Panc1 (cell line): ENCODE data around the gene KCNQ1OT1. TPM values are rescaled to one million over a fixed set of nuclear protein-coding genes. Genes with fewer than 3 reads are reported as not detected.

Experiments
- ATAC-seq: fragments of 200-7000 bp; cut with Tn5 transposase; 2 replicates; pipeline ENCODE4 v1.9.1; 2020; ENCODE audit warnings: mild to moderate bottlenecking, moderate library complexity
- BruUV-seq: library from RNA; stranded (reverse); fragments of 400-500 nt; replicated peaks from 2 replicates; lab custom pipeline; 2021; lab: Mats Ljungman, UMichigan
- CTCF ChIA-PET: fragments of 300-600 bp; sonication (Branson Sonifier 250); formaldehyde crosslinking; loops from one replicate; lab custom pipeline; 2022; ENCODE audit warnings: antibody characterized with exemption; lab: Charles Lee
- POLR2A ChIA-PET: fragments of 300-600 bp; sonication (Branson Sonifier 250); formaldehyde crosslinking; loops from one replicate; lab custom pipeline; 2022; ENCODE audit warnings: antibody characterized with exemption; lab: Charles Lee
- DNase-seq: peaks from one replicate; pipeline ENCODE4 v3.0.0-alpha.2; 2010; ENCODE audit warnings: low read depth, low spot score
- H3K27ac ChIP-seq: 2 replicates; pipeline ENCODE4 v1.5.1; 2011; ENCODE audit warnings: mild to moderate bottlenecking, low read length, inconsistent platforms
- H3K27me3 ChIP-seq: fragments of 200-500 bp; sonication (Bioruptor generic); 2 replicates; pipeline ENCODE4 v1.6.0; 2014; ENCODE audit warnings: low read length, inconsistent platforms; ENCODE audit not compliant: control insufficient read depth, insufficient read depth
- H3K36me3 ChIP-seq: fragments of 200-500 bp; sonication (Bioruptor generic); 2 replicates; pipeline ENCODE4 v1.5.1; 2014; ENCODE audit warnings: inconsistent platforms, mild to moderate bottlenecking, low read length, moderate library complexity; ENCODE audit not compliant: control insufficient read depth, insufficient read depth
- H3K4me1 ChIP-seq: 2 replicates; pipeline ENCODE4 v1.5.1; 2011; ENCODE audit warnings: inconsistent platforms, mild to moderate bottlenecking, low read length, moderate library complexity; ENCODE audit not compliant: control insufficient read depth, insufficient read depth
- H3K4me3 ChIP-seq, 2 experiments: 2 replicates each; pipeline ENCODE4 v1.5.1; 2011 to 2012; ENCODE audit warnings: low read depth in 2 of 2, low read length in 2 of 2, mild to moderate bottlenecking in 2 of 2, inconsistent platforms in 1 of 2, moderate library complexity in 1 of 2
- H3K9me3 ChIP-seq: fragments of 200-500 bp; sonication (Bioruptor generic); 2 replicates; pipeline ENCODE4 v1.5.1; 2014; ENCODE audit warnings: low read depth, mild to moderate bottlenecking, inconsistent platforms, low read length, moderate library complexity; ENCODE audit not compliant: control insufficient read depth, insufficient read depth
- POLR2AphosphoS5 ChIP-seq: IDR thresholded peaks from 2 replicates; pipeline ENCODE4 v1.6.1; 2012; ENCODE audit warnings: mild to moderate bottlenecking, low read depth, low read length, moderate library complexity
- SIN3A ChIP-seq: IDR thresholded peaks from 2 replicates; pipeline ENCODE4 v1.6.1; 2012; ENCODE audit warnings: low read depth, mild to moderate bottlenecking, low read length, moderate library complexity, borderline replicate concordance; ENCODE audit not compliant: insufficient read depth
- TCF7L2 ChIP-seq: IDR thresholded peaks from 2 replicates; pipeline ENCODE4 v1.6.1; 2011; ENCODE audit warnings: mild to moderate bottlenecking, low read depth, low read length, inconsistent platforms
- in situ Hi-C: cut with HindIII; loops from 2 replicates; pipeline ENCODE4 v1.10.0; 2016; ENCODE audit warnings: low sequenced_read_pairs, low pct_unique_long_range_greater_than_20kb
- intact Hi-C: fragments of 100-400 bp; cut with micrococcal nuclease; formaldehyde crosslinking; loops from one replicate; pipeline ENCODE4 v1.10.0; 2022; ENCODE audit not compliant: unreplicated experiment
- total RNA-seq: library from RNA; stranded (reverse); gene quantifications from one replicate; pipeline ENCODE4 v1.2.1, GENCODE V29; 2021; ENCODE audit not compliant: unreplicated experiment
- TF ChIP-seq, protein P1 (sequence below), 2 experiments: IDR thresholded peaks; 2 replicates each; pipeline ENCODE4 v1.6.1; 2011 to 2012; ENCODE audit warnings: low read depth in 2 of 2, control low read depth in 1 of 2, low read length in 1 of 2, mild to moderate bottlenecking in 1 of 2, moderate library complexity in 1 of 2; ENCODE audit not compliant: insufficient read depth in 1 of 2
- TF ChIP-seq, protein P2 (sequence below): fragments of 450-650 bp; IDR thresholded peaks from 2 replicates; pipeline ENCODE4 v1.5.1; 2017; ENCODE audit warnings: mild to moderate bottlenecking

KCNQ1OT1 gene
- total RNA-seq, 1 experiment from 2014 or later, result 1.3 TPM

DNA sequence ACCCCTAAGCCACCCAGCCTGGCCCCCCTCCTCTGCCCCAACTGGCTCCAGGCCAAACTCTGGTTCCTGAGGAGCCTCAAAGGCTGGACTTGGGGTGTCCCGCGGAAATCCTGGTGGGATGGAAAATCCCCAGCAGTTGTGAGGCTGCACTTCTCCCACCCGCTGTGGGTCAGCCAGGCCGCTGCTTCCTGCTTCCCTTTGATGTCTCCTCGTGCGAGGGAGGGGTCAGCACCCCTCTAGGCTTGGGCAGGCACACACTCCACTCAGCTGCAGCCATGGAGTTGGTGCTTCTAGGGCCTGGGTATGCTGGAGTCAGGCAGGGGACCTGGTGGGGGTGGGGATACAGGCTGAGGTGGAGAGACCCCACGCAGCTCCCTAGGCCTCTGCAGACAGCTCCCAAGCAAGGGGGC is 12.0 kb downstream of the KCNQ1OT1 start:
- intact Hi-C loops (no loop called here), in situ Hi-C loops (no loop called here)
- Histone ChIP-seq H3K4me3 (no peak overlapping the region), H3K27ac (no peak overlapping the region), H3K4me1 (no peaks in the 10 kb centered on the region), H3K27me3 (no peaks in the 10 kb centered on the region), H3K36me3 (no peaks in the 10 kb centered on the region), H3K9me3 (no peaks in the 10 kb centered on the region)
- TF ChIP-seq POLR2AphosphoS5, result no peak
- TF ChIP-seq SIN3A, result no peak
- TF ChIP-seq TCF7L2, result no peak
- TF ChIP-seq, protein P1, sequence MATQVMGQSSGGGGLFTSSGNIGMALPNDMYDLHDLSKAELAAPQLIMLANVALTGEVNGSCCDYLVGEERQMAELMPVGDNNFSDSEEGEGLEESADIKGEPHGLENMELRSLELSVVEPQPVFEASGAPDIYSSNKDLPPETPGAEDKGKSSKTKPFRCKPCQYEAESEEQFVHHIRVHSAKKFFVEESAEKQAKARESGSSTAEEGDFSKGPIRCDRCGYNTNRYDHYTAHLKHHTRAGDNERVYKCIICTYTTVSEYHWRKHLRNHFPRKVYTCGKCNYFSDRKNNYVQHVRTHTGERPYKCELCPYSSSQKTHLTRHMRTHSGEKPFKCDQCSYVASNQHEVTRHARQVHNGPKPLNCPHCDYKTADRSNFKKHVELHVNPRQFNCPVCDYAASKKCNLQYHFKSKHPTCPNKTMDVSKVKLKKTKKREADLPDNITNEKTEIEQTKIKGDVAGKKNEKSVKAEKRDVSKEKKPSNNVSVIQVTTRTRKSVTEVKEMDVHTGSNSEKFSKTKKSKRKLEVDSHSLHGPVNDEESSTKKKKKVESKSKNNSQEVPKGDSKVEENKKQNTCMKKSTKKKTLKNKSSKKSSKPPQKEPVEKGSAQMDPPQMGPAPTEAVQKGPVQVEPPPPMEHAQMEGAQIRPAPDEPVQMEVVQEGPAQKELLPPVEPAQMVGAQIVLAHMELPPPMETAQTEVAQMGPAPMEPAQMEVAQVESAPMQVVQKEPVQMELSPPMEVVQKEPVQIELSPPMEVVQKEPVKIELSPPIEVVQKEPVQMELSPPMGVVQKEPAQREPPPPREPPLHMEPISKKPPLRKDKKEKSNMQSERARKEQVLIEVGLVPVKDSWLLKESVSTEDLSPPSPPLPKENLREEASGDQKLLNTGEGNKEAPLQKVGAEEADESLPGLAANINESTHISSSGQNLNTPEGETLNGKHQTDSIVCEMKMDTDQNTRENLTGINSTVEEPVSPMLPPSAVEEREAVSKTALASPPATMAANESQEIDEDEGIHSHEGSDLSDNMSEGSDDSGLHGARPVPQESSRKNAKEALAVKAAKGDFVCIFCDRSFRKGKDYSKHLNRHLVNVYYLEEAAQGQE (IDR thresholded peaks at IDR 0.05; ENCODE audit: insufficient read depth in 1 of 2, low read depth in 2 of 2, low read length in 1 of 2), result no peak
- TF ChIP-seq, protein P2, sequence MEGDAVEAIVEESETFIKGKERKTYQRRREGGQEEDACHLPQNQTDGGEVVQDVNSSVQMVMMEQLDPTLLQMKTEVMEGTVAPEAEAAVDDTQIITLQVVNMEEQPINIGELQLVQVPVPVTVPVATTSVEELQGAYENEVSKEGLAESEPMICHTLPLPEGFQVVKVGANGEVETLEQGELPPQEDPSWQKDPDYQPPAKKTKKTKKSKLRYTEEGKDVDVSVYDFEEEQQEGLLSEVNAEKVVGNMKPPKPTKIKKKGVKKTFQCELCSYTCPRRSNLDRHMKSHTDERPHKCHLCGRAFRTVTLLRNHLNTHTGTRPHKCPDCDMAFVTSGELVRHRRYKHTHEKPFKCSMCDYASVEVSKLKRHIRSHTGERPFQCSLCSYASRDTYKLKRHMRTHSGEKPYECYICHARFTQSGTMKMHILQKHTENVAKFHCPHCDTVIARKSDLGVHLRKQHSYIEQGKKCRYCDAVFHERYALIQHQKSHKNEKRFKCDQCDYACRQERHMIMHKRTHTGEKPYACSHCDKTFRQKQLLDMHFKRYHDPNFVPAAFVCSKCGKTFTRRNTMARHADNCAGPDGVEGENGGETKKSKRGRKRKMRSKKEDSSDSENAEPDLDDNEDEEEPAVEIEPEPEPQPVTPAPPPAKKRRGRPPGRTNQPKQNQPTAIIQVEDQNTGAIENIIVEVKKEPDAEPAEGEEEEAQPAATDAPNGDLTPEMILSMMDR, result no peak
- ATAC-seq, result no peak
- BruUV-seq, result no TSS peak
- ChIA-PET CTCF (no interaction called here), POLR2A (no interaction called here)
- DNase-seq, result no peak

DNA sequence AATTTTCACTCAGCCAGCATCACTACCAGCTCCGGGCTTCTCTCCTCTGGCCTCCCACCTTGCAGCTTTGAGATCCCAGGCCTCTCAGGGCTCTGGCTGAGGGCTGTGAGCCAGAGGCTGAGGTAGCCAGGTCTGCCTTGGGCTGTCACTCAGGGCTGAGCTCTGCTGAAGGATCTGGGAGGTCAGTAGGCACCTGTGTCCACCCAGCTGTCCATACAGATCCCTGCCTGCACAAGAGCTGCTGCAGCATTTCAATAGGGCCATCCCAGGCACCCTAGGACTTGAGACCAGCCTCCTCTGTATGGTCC is 12.6 kb downstream of the KCNQ1OT1 start:
- no peak overlapping the region for H3K4me3 ChIP-seq
- no peaks in the 10 kb centered on the region for H3K27me3 ChIP-seq
- TF ChIP-seq SIN3A (no peak), POLR2AphosphoS5 (no peak), TCF7L2 (no peak)
- TF ChIP-seq, protein P2, result no peak
- TF ChIP-seq, protein P1 (IDR thresholded peaks at IDR 0.05; ENCODE audit: insufficient read depth in 1 of 2, low read depth in 2 of 2, low read length in 1 of 2), result no peak
- CTCF ChIA-PET, result interaction anchor here (0.6 kb wide), 1 partner anchor 1014 kb away, joined by 3 read pairs; no protein-coding TSS in a partner anchor
- in situ Hi-C loops (no loop called here), intact Hi-C loops (no loop called here)
- H3K9me3 ChIP-seq, result no peaks in the 10 kb centered on the region
- no peak for DNase-seq
- POLR2A ChIA-PET, result no interaction called here
- no peaks in the 10 kb centered on the region for H3K36me3 ChIP-seq
- no peaks in the 10 kb centered on the region for H3K4me1 ChIP-seq
- ATAC-seq, result no peak
- no peak overlapping the region for H3K27ac ChIP-seq
- no TSS peak for BruUV-seq
